ENCODE data around the gene KAT6B. TPM values are rescaled to one million over a fixed set of nuclear protein-coding genes. Genes with fewer than 3 reads are reported as not detected.

Gene KAT6B
- total and polyA plus RNA-seq, 2 experiments from 2014 or later: 7.7 to 12.4 TPM

- in situ Hi-C loops (cut with MboI): no loop called here
- WGBS, 2 experiments (ENCODE audit: low coverage in 1 of 2, low lambda C conversion rate in 2 of 2, missing lambda C conversion rate in 2 of 2): 96% methylated on average over 5 of the region's 5 CpGs
- peaks cover 9% of the 10 kb centered on the region; the same call in 1 of the 2 replicates for H3K36me3 ChIP-seq (ENCODE audit: low read depth)
Measured at GRCh38 chr10:74981831-74982633, 155.6 kb downstream of the KAT6B start.

DNA sequence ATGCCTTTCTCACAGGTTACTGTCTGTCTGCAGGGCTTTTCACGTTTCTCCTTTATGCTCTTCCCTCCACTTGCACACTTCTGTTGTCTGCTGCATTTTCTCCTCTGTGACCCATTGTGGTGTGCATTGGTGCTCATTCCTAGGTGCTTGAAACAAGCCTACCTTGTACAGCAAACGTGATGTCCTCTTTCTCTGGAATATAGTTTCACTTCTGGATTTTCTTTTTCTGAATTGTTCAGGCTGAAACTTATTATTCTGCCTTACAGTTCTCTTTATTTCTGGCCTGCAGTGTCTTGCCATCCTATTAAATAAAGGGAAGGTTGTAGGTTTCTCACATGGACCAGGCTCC lies 156.2 kb downstream of the KAT6B start:
- no peaks in the 10 kb centered on the region for H3K4me1 ChIP-seq (ENCODE audit: insufficient read depth)
- H3K27ac ChIP-seq: no peak overlapping the region
- no peak overlapping the region for H2AFZ ChIP-seq
- H3K4me2 ChIP-seq (ENCODE audit: unreplicated experiment): no peak overlapping the region
- no peak for DNase-seq
- WGBS, 2 experiments (ENCODE audit: low coverage in 1 of 2, low lambda C conversion rate in 2 of 2, missing lambda C conversion rate in 2 of 2): 94 to 97% methylated on average over 2 of the region's 2 CpGs
- no peaks in the 10 kb centered on the region for H4K20me1 ChIP-seq (ENCODE audit: insufficient read depth)
- H3K27me3 ChIP-seq (replicated peaks; ENCODE audit: insufficient read depth): no peaks in the 10 kb centered on the region
- no peaks in the 10 kb centered on the region for H3K79me2 ChIP-seq (ENCODE audit: insufficient read depth)
- TF ChIP-seq EZH2phosphoT487 (IDR thresholded peaks at IDR 0.05; ENCODE audit: insufficient read depth, low read depth) (no peak), EZH2 (IDR thresholded peaks at IDR 0.05; ENCODE audit: insufficient read depth, poor library complexity, severe bottlenecking) (no peak)
- H3K9me3 ChIP-seq (ENCODE audit: low read depth): no peaks in the 10 kb centered on the region
- H3K9me2 ChIP-seq (ENCODE audit: insufficient read depth): no peaks in the 10 kb centered on the region
- 0 out of 2 replicates have a peak, but pooled peaks cover 5% of the 10 kb centered on the region for H3K36me3 ChIP-seq (ENCODE audit: low read depth)
- H3F3A ChIP-seq (ENCODE audit: insufficient read depth): peaks cover 9% of the 10 kb centered on the region; the same call in 1 of the 2 replicates
- no peak overlapping the region for H3K4me3 ChIP-seq
- H3K9ac ChIP-seq: no peak overlapping the region
- in situ Hi-C loops (cut with MboI): no loop called here

More at GRCh38 chr10:74981831-74982633, 155.6 kb downstream of the KAT6B start:
- H2AFZ ChIP-seq: no peak overlapping the region
- H3K9ac ChIP-seq: no peak overlapping the region
- TF ChIP-seq EZH2phosphoT487 (IDR thresholded peaks at IDR 0.05; ENCODE audit: insufficient read depth, low read depth) (no peak), EZH2 (IDR thresholded peaks at IDR 0.05; ENCODE audit: insufficient read depth, poor library complexity, severe bottlenecking) (no peak)
- H3K27ac ChIP-seq: no peak overlapping the region
- no peak overlapping the region for H3K4me2 ChIP-seq (ENCODE audit: unreplicated experiment)
- H3F3A ChIP-seq (ENCODE audit: insufficient read depth): 0 out of 2 replicates have a peak, but pooled peaks cover 3% of the 10 kb centered on the region
- no peak overlapping the region for H3K4me3 ChIP-seq
- H4K20me1 ChIP-seq (ENCODE audit: insufficient read depth): no peaks in the 10 kb centered on the region
- H3K27me3 ChIP-seq (replicated peaks; ENCODE audit: insufficient read depth): no peaks in the 10 kb centered on the region
- no peaks in the 10 kb centered on the region for H3K4me1 ChIP-seq (ENCODE audit: insufficient read depth)
- H3K79me2 ChIP-seq (ENCODE audit: insufficient read depth): no peaks in the 10 kb centered on the region
- H3K9me2 ChIP-seq (ENCODE audit: insufficient read depth): no peaks in the 10 kb centered on the region
- no peak for DNase-seq
- H3K9me3 ChIP-seq (ENCODE audit: low read depth): no peaks in the 10 kb centered on the region

DNA sequence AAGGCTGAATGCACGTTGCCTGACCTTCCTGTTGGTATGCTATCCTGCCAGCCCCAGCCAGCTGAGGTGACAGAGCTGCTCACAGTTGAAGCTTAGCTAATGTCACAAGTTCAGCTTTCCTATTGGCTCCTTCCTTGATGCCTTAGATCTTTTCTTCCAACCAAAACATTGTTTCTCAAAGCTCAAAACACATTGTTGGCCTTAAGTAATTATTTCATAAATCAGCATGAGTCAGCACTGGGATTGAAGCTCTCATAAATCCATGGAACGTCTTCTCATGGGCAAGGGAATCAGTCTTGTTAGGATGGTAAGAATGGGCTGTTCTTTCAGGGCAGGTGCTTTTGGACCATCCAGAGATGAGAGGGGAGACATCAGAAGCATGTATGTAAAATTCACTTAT lies 157.0 kb downstream of the KAT6B start:
- H3K27ac ChIP-seq: no peak overlapping the region
- H3K4me1 ChIP-seq (ENCODE audit: insufficient read depth): peaks cover 7% of the 10 kb centered on the region
- no peak for DNase-seq
- no peaks in the 10 kb centered on the region for H3K9me3 ChIP-seq (ENCODE audit: low read depth)
- H3K79me2 ChIP-seq (ENCODE audit: insufficient read depth): no peaks in the 10 kb centered on the region
- H3K27me3 ChIP-seq (replicated peaks; ENCODE audit: insufficient read depth): no peaks in the 10 kb centered on the region
- 69 to 72% methylated on average over 2 of the region's 2 CpGs for WGBS, 2 experiments (ENCODE audit: low coverage in 1 of 2, low lambda C conversion rate in 2 of 2, missing lambda C conversion rate in 2 of 2)
- no peak overlapping the region for H2AFZ ChIP-seq
- peaks cover 16% of the 10 kb centered on the region; the same call in 1 of the 2 replicates for H3F3A ChIP-seq (ENCODE audit: insufficient read depth)
- H3K9me2 ChIP-seq (ENCODE audit: insufficient read depth): no peaks in the 10 kb centered on the region
- H3K9ac ChIP-seq: no peak overlapping the region
- in situ Hi-C loops (cut with MboI): no loop called here
- TF ChIP-seq EZH2phosphoT487 (IDR thresholded peaks at IDR 0.05; ENCODE audit: insufficient read depth, low read depth) (no peak), EZH2 (IDR thresholded peaks at IDR 0.05; ENCODE audit: insufficient read depth, poor library complexity, severe bottlenecking) (no peak)
- H3K36me3 ChIP-seq (ENCODE audit: low read depth): 0 out of 2 replicates have a peak, but pooled peaks cover 5% of the 10 kb centered on the region
- H3K4me3 ChIP-seq: no peak overlapping the region
- no peak overlapping the region for H3K4me2 ChIP-seq (ENCODE audit: unreplicated experiment)
- no peaks in the 10 kb centered on the region for H4K20me1 ChIP-seq (ENCODE audit: insufficient read depth)

- Histone ChIP-seq H3K27ac (0 out of 2 replicates have a peak overlapping the region, but pooled peaks have one; percentile 2), H3K4me2 (ENCODE audit: unreplicated experiment) (peak overlapping the region; percentile 31), H4K20me1 (ENCODE audit: insufficient read depth) (no peaks in the 10 kb centered on the region), H3K36me3 (ENCODE audit: low read depth) (0 out of 2 replicates have a peak, but pooled peaks cover 5% of the 10 kb centered on the region), H3F3A (ENCODE audit: insufficient read depth) (peaks cover 21% of the 10 kb centered on the region; the same call in 1 of the 2 replicates), H3K9ac (no peak overlapping the region), H3K79me2 (ENCODE audit: insufficient read depth) (no peaks in the 10 kb centered on the region), H2AFZ (no peak overlapping the region), H3K27me3 (replicated peaks; ENCODE audit: insufficient read depth) (no peaks in the 10 kb centered on the region), H3K9me3 (ENCODE audit: low read depth) (no peaks in the 10 kb centered on the region), H3K4me3 (no peak overlapping the region), H3K9me2 (ENCODE audit: insufficient read depth) (no peaks in the 10 kb centered on the region), H3K4me1 (ENCODE audit: insufficient read depth) (peaks cover 20% of the 10 kb centered on the region)
- in situ Hi-C loops (cut with MboI): no loop called here
- DNase-seq: peak; percentile 40
- no peak for TF ChIP-seq EZH2 (IDR thresholded peaks at IDR 0.05; ENCODE audit: insufficient read depth, poor library complexity, severe bottlenecking)
- no peak for TF ChIP-seq EZH2phosphoT487 (IDR thresholded peaks at IDR 0.05; ENCODE audit: insufficient read depth, low read depth)
- 53 to 57% methylated on average over 4 of the region's 4 CpGs for WGBS, 2 experiments (ENCODE audit: low coverage in 1 of 2, low lambda C conversion rate in 2 of 2, missing lambda C conversion rate in 2 of 2)
Measured at GRCh38 chr10:74987339-74988053, 161.1 kb downstream of the KAT6B start.
